Lower leg skin (tissue), 4 donors: ENCODE results near the gene AGXT. TPM values are rescaled to one million over a fixed set of nuclear protein-coding genes. Genes with fewer than 3 reads are reported as not detected.
A peak's percentile ranks its signal among the peaks of the same experiment; 100 is the strongest.
"Not testable (repeated sequence)": the region's sequence is repeated elsewhere in the genome, so short reads cannot be mapped to it uniquely, and the experiment has no call there.

Source experiments
- DNase-seq, 2 donors: peaks; one replicate each; pipeline ENCODE4 v3.0.0-alpha.2; 2019; ENCODE audit warnings: low spot score in 2 of 2
- H3K4me3 ChIP-seq: fragments of 200-600 bp; sonication (generic); 2 replicates; pipeline ENCODE4 v1.5.1; 2017; ENCODE audit warnings: mild to moderate bottlenecking, low read depth; ENCODE audit not compliant: poor library complexity, severe bottlenecking
- CTCF ChIP-seq, 3 donors: fragments of 450-650 bp; IDR thresholded peaks; one replicate each; pipeline ENCODE4 v1.5.1; 2016; ENCODE audit warnings: antibody characterized with exemption in 3 of 3, mild to moderate bottlenecking in 3 of 3, moderate library complexity in 2 of 3
- POLR2A ChIP-seq, 2 donors: fragments of 450-650 bp; IDR thresholded peaks; one replicate each; pipeline ENCODE4 v1.6.1; 2016 to 2017; ENCODE audit warnings: antibody characterized with exemption in 2 of 2, mild to moderate bottlenecking in 1 of 2, moderate library complexity in 1 of 2
- WGBS, 2 donors: methylation state at CpG; one replicate each; pipeline ENCODE4 v1.1.5; 2018; 5-methylcytosine and 5-hydroxymethylcytosine counted together
- intact Hi-C: fragments of 100-400 bp; cut with DNase I; formaldehyde crosslinking; loops from one replicate; pipeline ENCODE4 v1.15.0; 2023; ENCODE audit warnings: low total_unique reads
- total RNA-seq, 4 donors: library from RNA; depleted of rRNA; stranded (reverse); fragments of >200 nt; gene quantifications; one replicate each; pipeline ENCODE4 v1.1.0, GENCODE V29; 2016

Gene AGXT
- total RNA-seq, 4 donors from 2014 or later, result not detected

- 70 to 81% methylated on average over 3 to 4 of the region's 4 CpGs for WGBS, 2 donors
- intact Hi-C loops, result loop anchor here (10.0 kb wide), 1 partner anchor 323 kb away; no protein-coding TSS in a partner anchor
- no peak overlapping the region for H3K4me3 ChIP-seq
- TF ChIP-seq POLR2A (IDR thresholded peaks at IDR 0.05), result no peak
- no peak for DNase-seq
These were observed 31.0 kb upstream of the AGXT start for GRCh38 chr2:240837621-240838020.

- DNase-seq, result peak in 1 of 2 donors; percentile 70
- TF ChIP-seq POLR2A (IDR thresholded peaks at IDR 0.05) (no peak), CTCF (IDR thresholded peaks at IDR 0.05) (no peak)
- H3K4me3 ChIP-seq, result no peak overlapping the region
- 86 to 88% methylated on average over 14 to 23 of the region's 28 CpGs for WGBS, 2 donors
- intact Hi-C loops, result loop anchor here (10.0 kb wide), 1 partner anchor 325 kb away; no protein-coding TSS in a partner anchor
These were observed 29.2 kb upstream of the AGXT start for GRCh38 chr2:240839152-240840143.

- DNase-seq, result peak in 1 of 2 donors; percentile 23
- WGBS, 2 donors, result 45% methylated on average over 9 of the region's 9 CpGs
- no peak overlapping the region for H3K4me3 ChIP-seq
- intact Hi-C loops, result no loop called here
- no peak for TF ChIP-seq CTCF (IDR thresholded peaks at IDR 0.05)
- no peak for TF ChIP-seq POLR2A (IDR thresholded peaks at IDR 0.05)
These were observed 28.1 kb upstream of the AGXT start for GRCh38 chr2:240840435-240841060.

GRCh38 chr2:240846309-240846708 lies 22.3 kb upstream of the AGXT start:
- H3K4me3 ChIP-seq, intact Hi-C loops, DNase-seq: not testable (repeated sequence)
- WGBS, 2 donors, result 88 to 93% methylated on average over 2 of the region's 2 CpGs

GRCh38 chr2:240846873-240847595 lies 21.6 kb upstream of the AGXT start:
- H3K4me3 ChIP-seq, result no peak overlapping the region
- WGBS, 2 donors, result 77 to 83% methylated on average over 5 of the region's 5 CpGs
- TF ChIP-seq POLR2A (IDR thresholded peaks at IDR 0.05) (no peak), CTCF (IDR thresholded peaks at IDR 0.05) (no peak)
- intact Hi-C loops, result no loop called here
- DNase-seq, result no peak

- WGBS, 2 donors, result 87 to 92% methylated on average over 13 of the region's 13 CpGs
- H3K4me3 ChIP-seq, result no peak overlapping the region
- TF ChIP-seq POLR2A (IDR thresholded peaks at IDR 0.05) (no peak), CTCF (IDR thresholded peaks at IDR 0.05) (no peak)
- intact Hi-C loops, result no loop called here
- no peak for DNase-seq
These were observed 20.8 kb upstream of the AGXT start for GRCh38 chr2:240847817-240848216.
